Occipital lobe (tissue), 2 donors: Measurements from ENCODE around the gene THAP4. TPM values are rescaled to one million over a fixed set of nuclear protein-coding genes. Genes with fewer than 3 reads are reported as not detected.

Experiments used
- DNase-seq: peaks from one replicate; lab custom pipeline; 2025; lab: John Stamatoyannopoulos, UW
- total RNA-seq: library from RNA; depleted of rRNA; stranded (reverse); fragments of >200 nt; gene quantifications from one replicate; pipeline ENCODE4 v1.2.3, GENCODE V29; 2014

Gene THAP4
- total RNA-seq, 1 donor from 2014 or later: 22.0 TPM

- no peak for DNase-seq
Measured at GRCh38 chr2:241550616-241551580, 86.1 kb downstream of the THAP4 start.

GRCh38 chr2:241548451-241548835 lies 88.5 kb downstream of the THAP4 start:
- DNase-seq: no peak

- DNase-seq: no peak
Measured at GRCh38 chr2:241547781-241548450, 89.0 kb downstream of the THAP4 start.

- DNase-seq: no peak
Measured at GRCh38 chr2:241546771-241547498, 90.0 kb downstream of the THAP4 start.

GRCh38 chr2:241545523-241546473 lies 91.2 kb downstream of the THAP4 start:
- no peak for DNase-seq

GRCh38 chr2:241545106-241545505 lies 91.9 kb downstream of the THAP4 start:
- no peak for DNase-seq

GRCh38 chr2:241542278-241542605 lies 94.7 kb downstream of the THAP4 start:
- no peak for DNase-seq

- DNase-seq: no peak
Measured at GRCh38 chr2:241541564-241542277, 95.2 kb downstream of the THAP4 start.

GRCh38 chr2:241540771-241541561 lies 96.0 kb downstream of the THAP4 start:
- DNase-seq: peak; percentile 44

GRCh38 chr2:241540401-241540770 lies 96.6 kb downstream of the THAP4 start:
- no peak for DNase-seq

GRCh38 chr2:241539616-241540374 lies 97.2 kb downstream of the THAP4 start:
- no peak for DNase-seq

GRCh38 chr2:241538838-241539615 lies 97.9 kb downstream of the THAP4 start:
- DNase-seq: no peak

GRCh38 chr2:241535871-241536655 lies 100.9 kb downstream of the THAP4 start:
- no peak for DNase-seq

GRCh38 chr2:241534701-241535375 lies 102.1 kb downstream of the THAP4 start:
- no peak for DNase-seq
